Measurements from ENCODE around the gene CMKLR1. TPM values are rescaled to one million over a fixed set of nuclear protein-coding genes. Genes with fewer than 3 reads are reported as not detected.

The CMKLR1 gene
- total and polyA plus RNA-seq, 2 donors from 2014 or later: 6.1 to 25.7 TPM

DNA sequence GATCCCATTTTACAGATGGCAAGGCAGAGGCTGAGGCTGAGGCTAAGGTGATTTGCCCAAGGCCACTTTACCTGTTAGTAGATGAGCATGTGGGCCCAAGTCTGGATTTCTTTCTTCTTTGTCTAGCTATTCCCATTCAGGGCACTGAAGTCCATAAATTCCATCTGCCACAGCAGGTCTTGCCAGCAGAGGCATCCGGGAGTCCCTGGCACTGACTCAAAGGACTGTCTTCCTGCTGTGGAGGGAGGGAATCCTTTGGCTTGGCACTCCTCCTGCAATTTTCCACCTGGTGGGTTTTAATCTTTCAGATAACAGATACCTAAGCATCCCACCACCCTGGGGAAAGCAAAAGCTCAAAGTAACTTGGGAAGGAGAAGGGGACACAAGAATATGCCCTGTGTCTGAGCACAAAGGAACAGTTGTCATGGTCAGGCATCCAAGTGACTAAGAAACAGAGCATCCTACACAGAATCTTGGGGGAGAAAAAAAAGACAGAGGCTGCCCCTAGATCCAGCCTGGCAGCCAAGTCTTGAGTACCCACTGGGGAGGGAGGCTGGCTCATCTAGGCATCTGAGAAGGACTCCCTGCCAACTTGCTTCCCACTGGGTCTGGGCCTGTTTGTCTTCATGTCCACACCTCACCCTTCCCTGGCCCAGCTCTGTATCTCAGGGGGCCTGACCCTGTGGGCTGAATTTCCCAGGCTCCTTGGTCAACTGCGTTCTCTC, 35.6 kb upstream of the CMKLR1 start:
- Histone ChIP-seq H3K4me1 (ENCODE audit: control insufficient read depth in 2 of 3, insufficient read depth in 2 of 3, low read depth in 1 of 3, low read length in 3 of 3) (no peaks in the 10 kb centered on the region), H3K9ac (ENCODE audit: low read length in 3 of 3) (no peak overlapping the region), H3K4me3 (ENCODE audit: low read length in 3 of 3) (no peak overlapping the region), H3K36me3 (ENCODE audit: control insufficient read depth in 2 of 3, insufficient read depth in 3 of 3, low read length in 3 of 3) (no peaks in the 10 kb centered on the region), H3K27ac (ENCODE audit: low read depth in 2 of 2, low read length in 2 of 2) (no peak overlapping the region), H3K9me3 (ENCODE audit: control insufficient read depth in 2 of 3, insufficient read depth in 1 of 3, low read length in 3 of 3) (peaks cover 0 to 30% (median 9%) of the 10 kb centered on the region in 3 donors), H3K27me3 (ENCODE audit: control insufficient read depth, insufficient read depth, low read length) (no peaks in the 10 kb centered on the region)
- TF ChIP-seq, protein P1, sequence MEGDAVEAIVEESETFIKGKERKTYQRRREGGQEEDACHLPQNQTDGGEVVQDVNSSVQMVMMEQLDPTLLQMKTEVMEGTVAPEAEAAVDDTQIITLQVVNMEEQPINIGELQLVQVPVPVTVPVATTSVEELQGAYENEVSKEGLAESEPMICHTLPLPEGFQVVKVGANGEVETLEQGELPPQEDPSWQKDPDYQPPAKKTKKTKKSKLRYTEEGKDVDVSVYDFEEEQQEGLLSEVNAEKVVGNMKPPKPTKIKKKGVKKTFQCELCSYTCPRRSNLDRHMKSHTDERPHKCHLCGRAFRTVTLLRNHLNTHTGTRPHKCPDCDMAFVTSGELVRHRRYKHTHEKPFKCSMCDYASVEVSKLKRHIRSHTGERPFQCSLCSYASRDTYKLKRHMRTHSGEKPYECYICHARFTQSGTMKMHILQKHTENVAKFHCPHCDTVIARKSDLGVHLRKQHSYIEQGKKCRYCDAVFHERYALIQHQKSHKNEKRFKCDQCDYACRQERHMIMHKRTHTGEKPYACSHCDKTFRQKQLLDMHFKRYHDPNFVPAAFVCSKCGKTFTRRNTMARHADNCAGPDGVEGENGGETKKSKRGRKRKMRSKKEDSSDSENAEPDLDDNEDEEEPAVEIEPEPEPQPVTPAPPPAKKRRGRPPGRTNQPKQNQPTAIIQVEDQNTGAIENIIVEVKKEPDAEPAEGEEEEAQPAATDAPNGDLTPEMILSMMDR (IDR thresholded peaks at IDR 0.05; ENCODE audit: borderline replicate concordance, extremely low read depth, insufficient read depth): no peak
- FAIRE-seq (no peak), DNase-seq (no peak)
- intact Hi-C loops (cut with DNase I): no loop called here

DNA sequence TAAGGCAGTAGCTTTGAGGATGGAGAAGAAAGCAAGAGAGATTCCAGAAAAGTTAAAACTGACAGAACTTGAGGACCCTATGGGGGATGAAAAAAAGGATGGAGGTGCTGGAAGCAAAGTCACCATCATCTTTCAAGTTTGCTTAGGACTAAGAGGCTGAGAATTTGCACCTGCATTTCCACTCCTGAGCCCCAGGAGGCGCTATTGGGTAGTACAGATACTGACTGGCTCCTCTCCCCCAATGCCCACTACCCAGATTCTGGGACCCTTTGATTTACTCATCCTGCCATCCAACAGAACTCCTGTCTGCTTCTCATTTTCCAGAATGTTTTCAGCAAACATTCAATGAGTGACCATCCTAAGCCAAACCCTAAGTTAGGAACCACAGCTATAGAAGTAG, 34.0 kb upstream of the CMKLR1 start:
- DNase-seq (no peak), FAIRE-seq (no peak)
- Histone ChIP-seq H3K4me3 (ENCODE audit: low read length in 3 of 3) (no peak overlapping the region), H3K4me1 (ENCODE audit: control insufficient read depth in 2 of 3, insufficient read depth in 2 of 3, low read depth in 1 of 3, low read length in 3 of 3) (no peaks in the 10 kb centered on the region), H3K27ac (ENCODE audit: low read depth in 2 of 2, low read length in 2 of 2) (no peak overlapping the region), H3K9ac (ENCODE audit: low read length in 3 of 3) (no peak overlapping the region), H3K27me3 (ENCODE audit: control insufficient read depth, insufficient read depth, low read length) (no peaks in the 10 kb centered on the region), H3K36me3 (ENCODE audit: control insufficient read depth in 2 of 3, insufficient read depth in 3 of 3, low read length in 3 of 3) (no peaks in the 10 kb centered on the region), H3K9me3 (ENCODE audit: control insufficient read depth in 2 of 3, insufficient read depth in 1 of 3, low read length in 3 of 3) (peaks cover 0 to 30% (median 9%) of the 10 kb centered on the region in 3 donors)
- TF ChIP-seq, protein P1 (IDR thresholded peaks at IDR 0.05; ENCODE audit: borderline replicate concordance, extremely low read depth, insufficient read depth): no peak
- intact Hi-C loops (cut with DNase I): no loop called here

DNA sequence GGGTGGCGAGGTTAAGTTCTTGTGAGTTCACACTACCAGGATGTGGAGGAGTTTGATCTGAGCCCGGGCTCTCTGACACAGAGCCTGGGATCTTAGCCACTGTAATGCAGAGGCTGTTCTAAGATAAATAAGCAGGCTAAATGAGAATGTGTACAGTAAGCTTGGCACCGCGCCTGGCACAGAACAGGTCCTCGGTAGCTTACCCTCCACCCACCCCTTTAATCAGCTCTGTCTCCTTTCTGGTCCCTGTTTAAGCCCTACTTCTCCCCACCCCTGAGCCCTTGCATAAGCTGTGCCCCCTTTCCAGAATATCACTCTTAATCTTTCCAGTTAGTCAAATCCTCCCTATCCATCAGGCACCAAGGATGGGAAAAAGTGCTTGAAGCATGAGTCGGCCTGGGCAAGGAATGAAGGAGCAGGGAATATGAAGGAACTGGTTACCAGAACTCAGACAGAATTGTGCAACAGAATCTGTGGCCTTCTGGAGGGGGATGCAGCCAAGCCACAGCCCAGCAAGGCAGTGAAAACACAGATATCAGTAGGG, 32.8 kb upstream of the CMKLR1 start:
- intact Hi-C loops (cut with DNase I): no loop called here
- TF ChIP-seq, protein P1 (IDR thresholded peaks at IDR 0.05; ENCODE audit: borderline replicate concordance, extremely low read depth, insufficient read depth): no peak
- H3K4me3 ChIP-seq (ENCODE audit: low read length in 3 of 3): no peak overlapping the region
- H3K4me1 ChIP-seq (ENCODE audit: control insufficient read depth in 2 of 3, insufficient read depth in 2 of 3, low read depth in 1 of 3, low read length in 3 of 3): no peaks in the 10 kb centered on the region
- no peak overlapping the region for H3K27ac ChIP-seq (ENCODE audit: low read depth in 2 of 2, low read length in 2 of 2)
- FAIRE-seq (no peak), DNase-seq (no peak)
- H3K27me3 ChIP-seq (ENCODE audit: control insufficient read depth, insufficient read depth, low read length): no peaks in the 10 kb centered on the region
- peaks cover 0 to 30% (median 9%) of the 10 kb centered on the region in 3 donors for H3K9me3 ChIP-seq (ENCODE audit: control insufficient read depth in 2 of 3, insufficient read depth in 1 of 3, low read length in 3 of 3)
- no peak overlapping the region for H3K9ac ChIP-seq (ENCODE audit: low read length in 3 of 3)
- H3K36me3 ChIP-seq (ENCODE audit: control insufficient read depth in 2 of 3, insufficient read depth in 3 of 3, low read length in 3 of 3): no peaks in the 10 kb centered on the region

Data from kidney (tissue), 14 donors.